Activated T-cell treated with anti-CD3 and anti-CD28 coated beads, Interleukin-2, amount 50 U/mL, for 72 hours (primary cell): ENCODE data around the gene AGTPBP1. TPM values are rescaled to one million over a fixed set of nuclear protein-coding genes. Genes with fewer than 3 reads are reported as not detected.
"Not testable (repeated sequence)": the region's sequence is repeated elsewhere in the genome, so short reads cannot be mapped to it uniquely, and the experiment has no call there.

Source experiments
- ATAC-seq, 2 donors: fragments of 150-1000 bp; cut with Tn5 transposase; replicated peaks in 1 of 2; 2 replicates each; pipeline ENCODE4 v1.10.0; 2021; ENCODE audit warnings: moderate library complexity in 2 of 2, mild to moderate bottlenecking in 1 of 2
- DNase-seq, 2 donors: peaks; one replicate each; pipeline ENCODE4 v3.0.0; 2021 to 2022; ENCODE audit warnings: mixed read lengths in 1 of 2
- H3K27ac Mint-ChIP-seq: one replicate; pipeline ENCODE4 v1.8.0; 2022; ENCODE audit warnings: mild to moderate bottlenecking, moderate library complexity, mixed read lengths
- H3K27me3 Mint-ChIP-seq: one replicate; pipeline ENCODE4 v1.8.0; 2022; ENCODE audit warnings: low read depth, mixed read lengths
- H3K36me3 Mint-ChIP-seq, 2 donors: one replicate each; pipeline ENCODE4 v1.8.0; 2022; ENCODE audit warnings: mixed read lengths in 2 of 2, mild to moderate bottlenecking in 1 of 2; ENCODE audit not compliant: insufficient read depth in 2 of 2
- H3K4me1 Mint-ChIP-seq: one replicate; pipeline ENCODE4 v1.8.0; 2022; ENCODE audit warnings: low read depth, mixed read lengths
- H3K4me3 Mint-ChIP-seq, 2 donors: one replicate each; pipeline ENCODE4 v1.8.0; 2022; ENCODE audit warnings: mild to moderate bottlenecking in 2 of 2, mixed read lengths in 2 of 2, moderate library complexity in 2 of 2
- H3K9me3 Mint-ChIP-seq, 2 donors: one replicate each; pipeline ENCODE4 v1.8.0; 2022; ENCODE audit warnings: mixed read lengths in 2 of 2
- total RNA-seq, 2 donors: library from RNA; stranded (reverse); gene quantifications; one replicate each; pipeline ENCODE4 v1.2.3, GENCODE V29; 2022

AGTPBP1 gene
- total RNA-seq, 2 donors from 2014 or later, result 52.3 to 58.2 TPM

DNA sequence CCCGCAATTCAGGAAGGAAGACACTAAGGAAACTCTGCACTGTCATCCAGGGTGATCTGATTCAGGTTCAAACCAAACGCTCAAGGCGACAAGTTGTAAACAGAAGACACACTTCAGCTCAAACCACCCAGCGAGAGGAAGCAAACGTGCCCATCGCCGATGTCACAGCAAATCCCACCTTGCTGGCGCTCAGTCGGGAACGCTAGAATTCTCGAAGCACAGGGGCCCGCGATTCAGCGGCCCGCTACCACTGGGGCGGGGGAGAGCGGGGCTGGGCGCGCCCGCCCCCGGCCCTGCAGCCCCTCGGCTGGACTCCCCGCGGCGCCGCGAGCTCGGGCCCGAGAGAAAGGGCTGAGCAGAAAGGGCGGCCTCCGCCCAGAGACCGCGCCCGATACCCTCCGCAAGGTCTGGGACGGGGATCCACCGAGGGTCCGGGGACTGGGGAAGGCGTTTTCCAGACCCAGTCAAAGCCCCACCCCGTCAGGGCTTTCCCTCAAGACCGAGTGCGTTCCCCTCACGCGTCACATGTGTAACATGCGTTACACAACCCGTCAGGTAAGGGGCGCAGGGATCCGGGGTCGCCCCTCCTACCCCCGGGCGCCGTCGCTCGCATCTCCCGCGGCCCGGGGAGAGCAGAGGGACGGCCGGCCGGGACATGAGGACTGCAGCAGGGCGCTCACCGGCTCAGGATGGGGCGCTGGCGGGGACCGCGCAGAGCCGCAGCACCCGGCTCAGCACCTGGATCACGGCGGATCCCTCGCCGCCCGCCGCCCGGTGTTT lies 469 bp downstream of the AGTPBP1 start:
- H3K27me3 Mint-ChIP-seq, result peaks cover 18% of the 10 kb centered on the region

GRCh38 chr9:85740787-85741094 lies 1.0 kb downstream of the AGTPBP1 start:
- Mint-ChIP-seq H3K4me1 (peaks cover 40% of the 10 kb centered on the region), H3K27me3 (peaks cover 14% of the 10 kb centered on the region), H3K27ac (peak overlapping the region; percentile 93), H3K9me3 (no peaks in the 10 kb centered on the region), H3K4me3 (peak overlapping the region; percentile 90 to 91), H3K36me3 (peaks cover 1 to 4% of the 10 kb centered on the region in 2 donors)
- DNase-seq (peak in 1 of 2 donors; percentile 49), ATAC-seq (no peak)

More for the DNA sequence above, 469 bp downstream of the AGTPBP1 start:
- ATAC-seq (peak; percentile 38 to 43), DNase-seq (peak in 1 of 2 donors; percentile 69)
- Mint-ChIP-seq H3K4me1 (peaks cover 38% of the 10 kb centered on the region), H3K4me3 (peak overlapping the region; percentile 90 to 91), H3K36me3 (peaks cover 1 to 4% of the 10 kb centered on the region in 2 donors), H3K9me3 (no peaks in the 10 kb centered on the region), H3K27ac (peak overlapping the region; percentile 93)

- no peaks in the 10 kb centered on the region for H3K9me3 Mint-ChIP-seq
Observed at GRCh38 chr9:85738509-85738908, 3.2 kb downstream of the AGTPBP1 start.

DNA sequence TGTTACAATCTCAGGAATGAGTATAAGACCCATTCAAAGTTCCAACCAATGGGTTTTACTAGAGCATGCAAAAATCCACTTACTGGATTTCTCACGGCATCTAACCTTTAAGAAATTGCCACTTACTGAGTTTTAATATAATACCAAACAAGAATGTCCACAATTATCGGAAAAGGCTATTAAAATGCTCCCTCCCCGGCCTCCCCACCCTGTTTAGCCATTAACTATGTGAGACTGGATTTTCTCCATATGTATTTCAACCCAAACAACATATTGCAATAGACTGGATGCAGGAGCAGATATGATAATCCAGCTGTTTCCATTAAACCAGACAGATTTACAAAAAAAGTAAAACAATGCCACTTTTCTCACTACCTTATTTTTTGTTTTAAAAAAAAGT lies 4.1 kb downstream of the AGTPBP1 start:
- no peak for DNase-seq
- H3K36me3 Mint-ChIP-seq, result peaks cover 9 to 12% of the 10 kb centered on the region in 2 donors
- no peak overlapping the region for H3K4me3 Mint-ChIP-seq
- no peak overlapping the region for H3K27ac Mint-ChIP-seq
- H3K9me3 Mint-ChIP-seq, result no peaks in the 10 kb centered on the region
- no peaks in the 10 kb centered on the region for H3K27me3 Mint-ChIP-seq
- peaks cover 50% of the 10 kb centered on the region for H3K4me1 Mint-ChIP-seq
- ATAC-seq, result no peak

More at GRCh38 chr9:85738509-85738908, 3.2 kb downstream of the AGTPBP1 start:
- DNase-seq (no peak), ATAC-seq (no peak)
- peaks cover 50% of the 10 kb centered on the region for H3K4me1 Mint-ChIP-seq
- H3K27me3 Mint-ChIP-seq, result peaks cover 2% of the 10 kb centered on the region
- H3K4me3 Mint-ChIP-seq, result peak overlapping the region in 1 of 2 donors; percentile 32
- H3K36me3 Mint-ChIP-seq, result peaks cover 4 to 8% of the 10 kb centered on the region in 2 donors
- no peak overlapping the region for H3K27ac Mint-ChIP-seq

DNA sequence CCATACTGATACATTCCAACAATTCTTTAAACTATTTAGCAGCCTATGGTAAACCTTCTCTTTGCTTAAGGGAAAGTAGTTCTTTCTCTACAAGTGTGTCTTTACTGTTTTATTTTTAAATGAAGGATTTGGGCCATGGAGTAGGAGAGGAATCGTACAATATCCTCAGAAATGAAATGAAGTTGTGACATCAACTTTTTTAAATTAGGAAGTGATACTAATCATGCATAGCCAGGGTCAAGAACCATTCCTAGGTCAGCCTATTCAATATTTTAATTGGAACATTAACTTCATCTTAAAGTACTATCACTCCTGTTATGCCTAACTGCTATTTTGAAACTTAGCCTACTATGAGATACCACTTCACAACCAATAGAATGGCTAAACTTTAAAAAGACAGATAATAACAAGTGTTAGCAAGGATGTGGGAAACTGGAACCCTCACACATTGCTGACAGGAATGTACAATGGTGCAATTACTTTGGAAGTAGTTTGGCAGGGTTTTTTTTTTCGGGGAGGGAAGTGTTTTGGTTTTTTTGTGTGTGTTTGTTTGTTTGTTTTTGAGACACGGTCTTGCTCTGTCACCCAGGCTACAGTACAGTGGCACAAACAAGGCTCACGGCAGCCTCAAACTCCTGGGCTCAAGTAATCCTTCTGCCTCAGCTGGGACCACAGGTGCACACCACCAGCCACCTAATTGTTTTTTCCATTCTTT lies 10.7 kb downstream of the AGTPBP1 start:
- Mint-ChIP-seq H3K27me3 (no peaks in the 10 kb centered on the region), H3K36me3 (peaks cover 8% of the 10 kb centered on the region in 2 donors), H3K9me3 (peaks cover 0 to 2% of the 10 kb centered on the region in 2 donors), H3K4me3 (no peak overlapping the region), H3K27ac (peak overlapping the region; percentile 71), H3K4me1 (peaks cover 79% of the 10 kb centered on the region)
- DNase-seq (no peak), ATAC-seq (no peak)

DNA sequence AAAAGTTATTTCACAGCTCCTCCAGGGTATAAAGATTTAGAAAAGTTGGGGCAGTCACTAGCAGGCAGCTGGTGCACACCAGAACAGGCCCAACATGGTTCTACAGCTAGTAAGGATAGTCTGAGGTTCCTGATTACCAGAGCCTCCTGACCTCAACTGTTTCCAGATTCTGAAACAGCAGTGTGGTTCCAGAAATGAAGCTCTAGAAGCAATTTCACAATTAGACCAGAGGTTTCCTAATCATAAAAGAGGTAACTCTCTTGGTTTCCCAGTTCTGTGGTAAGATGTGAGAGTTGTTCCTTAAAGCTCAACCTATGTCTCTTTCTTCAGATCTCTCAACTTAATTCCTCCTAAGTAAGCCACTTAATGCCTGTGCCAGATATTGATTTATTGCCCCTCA lies 11.9 kb downstream of the AGTPBP1 start:
- Mint-ChIP-seq H3K27me3 (no peaks in the 10 kb centered on the region), H3K27ac (no peak overlapping the region), H3K36me3 (peaks cover 8 to 9% of the 10 kb centered on the region in 2 donors), H3K9me3 (peaks cover 0 to 2% of the 10 kb centered on the region in 2 donors), H3K4me1 (peaks cover 77% of the 10 kb centered on the region), H3K4me3 (peak overlapping the region in 1 of 2 donors; percentile 9)
- no peak for DNase-seq
- ATAC-seq, result peak; percentile 59 to 78

- H3K4me1 Mint-ChIP-seq, result peaks cover 75% of the 10 kb centered on the region
- DNase-seq (no peak), ATAC-seq (no peak)
- H3K9me3 Mint-ChIP-seq, result no peaks in the 10 kb centered on the region
- no peak overlapping the region for H3K27ac Mint-ChIP-seq
- peaks cover 2 to 5% of the 10 kb centered on the region in 2 donors for H3K36me3 Mint-ChIP-seq
- H3K4me3 Mint-ChIP-seq, result no peak overlapping the region
- H3K27me3 Mint-ChIP-seq, result no peaks in the 10 kb centered on the region
Observed at GRCh38 chr9:85727500-85727899, 14.3 kb downstream of the AGTPBP1 start.

DNA sequence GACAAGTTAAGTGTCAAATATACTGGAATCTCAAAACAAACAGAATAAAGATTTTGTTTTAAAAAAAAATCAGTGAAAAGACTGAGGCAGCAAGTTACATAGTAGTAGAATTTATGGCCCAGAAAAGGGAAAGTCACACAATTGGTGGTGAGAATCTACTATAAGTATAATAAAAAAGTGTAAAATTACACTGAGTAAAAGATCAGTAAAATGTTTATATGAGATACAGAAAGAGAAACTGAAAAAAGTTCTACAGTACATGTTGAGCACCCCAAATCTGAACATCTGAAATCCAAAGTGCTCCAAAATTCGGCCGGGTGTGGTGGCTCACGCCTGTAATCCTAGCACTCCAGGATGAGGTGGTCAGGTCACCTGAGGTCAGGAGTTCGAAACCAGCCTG lies 15.0 kb downstream of the AGTPBP1 start:
- Mint-ChIP-seq H3K27me3 (no peaks in the 10 kb centered on the region), H3K4me1 (peaks cover 68% of the 10 kb centered on the region), H3K4me3 (peak overlapping the region in 1 of 2 donors; percentile 34), H3K27ac (no peak overlapping the region), H3K36me3 (peaks cover 4 to 6% of the 10 kb centered on the region in 2 donors), H3K9me3 (no peaks in the 10 kb centered on the region)
- ATAC-seq (no peak), DNase-seq (no peak)

- Mint-ChIP-seq H3K27me3 (no peaks in the 10 kb centered on the region), H3K4me1 (peaks cover 37% of the 10 kb centered on the region), H3K4me3 (no peak overlapping the region), H3K27ac (no peak overlapping the region), H3K36me3 (peaks cover 9 to 16% of the 10 kb centered on the region in 2 donors), H3K9me3 (peaks cover 2 to 6% of the 10 kb centered on the region in 2 donors)
- ATAC-seq, result no peak
- DNase-seq, result peak; percentile 12 to 33
Observed at GRCh38 chr9:85723215-85723614, 18.5 kb downstream of the AGTPBP1 start.

DNA sequence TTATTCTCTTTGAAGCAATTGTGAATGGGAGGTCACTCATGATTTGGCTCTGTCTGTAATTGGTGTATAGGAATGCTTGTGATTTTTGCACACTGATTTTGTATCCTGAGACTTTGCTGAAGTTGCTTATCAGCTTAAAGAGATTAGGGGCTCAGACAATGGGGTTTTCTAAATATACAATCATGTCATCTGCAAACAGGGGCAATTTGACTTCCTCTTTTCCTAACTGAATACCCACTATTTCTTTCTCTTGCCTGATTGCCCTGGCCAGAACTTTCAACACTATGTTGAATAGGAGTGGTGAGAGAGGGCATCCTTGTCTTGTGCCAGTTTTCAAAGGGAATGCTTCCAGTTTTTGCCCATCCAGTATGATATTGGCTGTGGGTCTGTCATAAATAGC lies 22.3 kb downstream of the AGTPBP1 start:
- H3K4me1 Mint-ChIP-seq, result peaks cover 30% of the 10 kb centered on the region
- peaks cover 9 to 13% of the 10 kb centered on the region in 2 donors for H3K36me3 Mint-ChIP-seq
- not testable (repeated sequence) for DNase-seq, ATAC-seq, H3K27me3 Mint-ChIP-seq, H3K27ac Mint-ChIP-seq, H3K4me3 Mint-ChIP-seq, H3K9me3 Mint-ChIP-seq

DNA sequence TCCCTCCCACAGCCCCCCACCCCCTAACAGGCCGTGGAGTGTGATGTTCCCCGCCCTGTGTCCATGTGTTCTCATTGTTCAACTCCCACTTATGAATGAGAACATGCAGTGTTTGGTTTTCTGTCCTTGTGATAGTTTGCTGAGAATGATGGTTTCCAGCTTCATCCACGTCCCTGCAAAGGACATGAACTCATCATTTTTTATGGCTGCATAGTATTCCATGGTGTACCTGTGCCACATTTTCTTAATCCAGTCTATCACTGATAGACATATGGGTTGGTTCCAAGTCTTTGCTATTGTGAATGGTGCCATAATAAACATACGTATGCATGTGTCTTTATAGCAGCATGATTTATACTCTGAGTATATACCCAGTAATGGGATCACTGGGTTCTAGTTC lies 23.9 kb downstream of the AGTPBP1 start:
- peaks cover 7 to 13% of the 10 kb centered on the region in 2 donors for H3K36me3 Mint-ChIP-seq
- not testable (repeated sequence) for H3K27me3 Mint-ChIP-seq, H3K27ac Mint-ChIP-seq, ATAC-seq, H3K4me3 Mint-ChIP-seq, H3K9me3 Mint-ChIP-seq, DNase-seq
- peaks cover 17% of the 10 kb centered on the region for H3K4me1 Mint-ChIP-seq

- Mint-ChIP-seq H3K36me3 (peaks cover 6 to 10% of the 10 kb centered on the region in 2 donors), H3K27ac (peak overlapping the region; percentile 41), H3K27me3 (no peaks in the 10 kb centered on the region), H3K4me3 (no peak overlapping the region), H3K9me3 (peaks cover 2 to 6% of the 10 kb centered on the region in 2 donors), H3K4me1 (peaks cover 16% of the 10 kb centered on the region)
- no peak for ATAC-seq
- no peak for DNase-seq
Observed at GRCh38 chr9:85717220-85717619, 24.5 kb downstream of the AGTPBP1 start.
